Measurements from ENCODE around the gene ARMC10.

GRCh38 chr7:103148131-103148993 lies 73.4 kb downstream of the ARMC10 start:
- TF ChIP-seq CTCF (IDR thresholded peaks at IDR 0.05; ENCODE audit: insufficient read depth, low read depth, low read length) (no peak), EZH2 (IDR thresholded peaks at IDR 0.05; ENCODE audit: insufficient read depth, low read length) (no peak)

All from astrocyte (in vitro differentiated cells and primary cell).